HEK293 (cell line): ENCODE results near the gene MGST3.

Experiments
- BCL11A ChIP-seq: fragments of 450-650 bp; formaldehyde crosslinking; IDR thresholded peaks from 2 replicates; pipeline ENCODE4 v1.5.1; 2016; ENCODE audit warnings: low read depth, missing biosample characterization, missing genetic modification characterization
- GFI1B ChIP-seq: fragments of 450-650 bp; formaldehyde crosslinking; IDR thresholded peaks from 2 replicates; pipeline ENCODE4 v1.5.1; 2016; ENCODE audit warnings: missing biosample characterization, missing genetic modification characterization
- GLIS2 ChIP-seq: fragments of 450-650 bp; formaldehyde crosslinking; IDR thresholded peaks from 2 replicates; pipeline ENCODE4 v1.5.1; 2016; ENCODE audit warnings: missing biosample characterization, missing genetic modification characterization
- KLF1 ChIP-seq: fragments of 450-650 bp; formaldehyde crosslinking; IDR thresholded peaks from 2 replicates; pipeline ENCODE4 v1.5.1; 2016; ENCODE audit warnings: missing biosample characterization, missing genetic modification characterization
- MEIS1 ChIP-seq: sonication (generic); formaldehyde crosslinking; IDR thresholded peaks from 2 replicates; pipeline ENCODE4 v1.8.1; 2022; ENCODE audit warnings: missing genetic modification reagents, mild to moderate bottlenecking, borderline replicate concordance
- SP7 ChIP-seq: fragments of 450-650 bp; formaldehyde crosslinking; IDR thresholded peaks from 2 replicates; pipeline ENCODE4 v1.5.1; 2016; ENCODE audit warnings: missing biosample characterization, missing genetic modification characterization
- WT1 ChIP-seq: fragments of 450-650 bp; formaldehyde crosslinking; IDR thresholded peaks from 2 replicates; pipeline ENCODE4 v1.5.1; 2016; ENCODE audit warnings: missing biosample characterization, missing genetic modification characterization
- ZBTB20 ChIP-seq: fragments of 450-650 bp; formaldehyde crosslinking; IDR thresholded peaks from 2 replicates; pipeline ENCODE4 v1.5.1; 2016; ENCODE audit warnings: missing biosample characterization, missing genetic modification characterization
- ZBTB7A ChIP-seq: fragments of 450-650 bp; formaldehyde crosslinking; IDR thresholded peaks from 2 replicates; pipeline ENCODE4 v1.5.1; 2016; ENCODE audit warnings: low read depth, missing biosample characterization, missing genetic modification characterization
- ZNF121 ChIP-seq: fragments of 450-650 bp; formaldehyde crosslinking; IDR thresholded peaks from 2 replicates; pipeline ENCODE4 v1.5.1; 2016; ENCODE audit warnings: missing biosample characterization, missing genetic modification characterization
- ZNF138 ChIP-seq: fragments of 450-650 bp; formaldehyde crosslinking; IDR thresholded peaks from 2 replicates; pipeline ENCODE4 v1.5.1; 2016; ENCODE audit warnings: missing biosample characterization, missing genetic modification characterization, borderline replicate concordance
- ZNF184 ChIP-seq: fragments of 450-650 bp; IDR thresholded peaks from 2 replicates; pipeline ENCODE4 v1.5.1; 2018; ENCODE audit warnings: missing biosample characterization, mild to moderate bottlenecking, missing genetic modification characterization
- ZNF311 ChIP-seq: fragments of 450-650 bp; formaldehyde crosslinking; IDR thresholded peaks from 2 replicates; pipeline ENCODE4 v1.5.1; 2017; ENCODE audit warnings: missing biosample characterization, missing genetic modification characterization, borderline replicate concordance
- ZNF324 ChIP-seq: fragments of 450-650 bp; formaldehyde crosslinking; IDR thresholded peaks from 2 replicates; pipeline ENCODE4 v1.5.1; 2016; ENCODE audit warnings: missing biosample characterization, missing genetic modification characterization
- ZNF530 ChIP-seq: fragments of 450-650 bp; formaldehyde crosslinking; IDR thresholded peaks from 2 replicates; pipeline ENCODE4 v1.5.1; 2016; ENCODE audit warnings: low read depth, missing biosample characterization, missing genetic modification characterization
- ZNF548 ChIP-seq: fragments of 450-650 bp; formaldehyde crosslinking; IDR thresholded peaks from 2 replicates; pipeline ENCODE4 v1.5.1; 2016; ENCODE audit warnings: missing biosample characterization, missing genetic modification characterization
- ZNF621 ChIP-seq: fragments of 450-650 bp; formaldehyde crosslinking; IDR thresholded peaks from 2 replicates; pipeline ENCODE4 v1.5.1; 2017; ENCODE audit warnings: missing biosample characterization, missing genetic modification characterization
- ZNF658 ChIP-seq: fragments of 450-650 bp; formaldehyde crosslinking; IDR thresholded peaks from 2 replicates; pipeline ENCODE4; 2016; ENCODE audit warnings: missing biosample characterization, missing genetic modification characterization
- ZNF701 ChIP-seq: fragments of 450-650 bp; formaldehyde crosslinking; IDR thresholded peaks from 2 replicates; pipeline ENCODE4 v1.5.1; 2016; ENCODE audit warnings: missing biosample characterization, missing genetic modification characterization
- ZNF707 ChIP-seq: fragments of 450-650 bp; formaldehyde crosslinking; IDR thresholded peaks from 2 replicates; pipeline ENCODE4 v1.5.1; 2016; ENCODE audit warnings: missing biosample characterization, missing genetic modification characterization
- TF ChIP-seq, protein P1 (sequence below): fragments of 450-650 bp; formaldehyde crosslinking; IDR thresholded peaks from 2 replicates; pipeline ENCODE4 v1.5.1; 2017; ENCODE audit warnings: missing biosample characterization, missing genetic modification characterization
- TF ChIP-seq, protein P2 (sequence below): fragments of 450-650 bp; formaldehyde crosslinking; IDR thresholded peaks from 2 replicates; pipeline ENCODE4 v1.5.1; 2017; ENCODE audit warnings: missing biosample characterization, missing genetic modification characterization
- TF ChIP-seq, protein P3 (sequence below): fragments of 450-650 bp; formaldehyde crosslinking; IDR thresholded peaks from 2 replicates; pipeline ENCODE4 v1.5.1; 2016; ENCODE audit warnings: missing biosample characterization, missing genetic modification characterization, borderline replicate concordance
- TF ChIP-seq, protein P4 (sequence below): fragments of 450-650 bp; formaldehyde crosslinking; IDR thresholded peaks from 2 replicates; pipeline ENCODE4 v1.5.1; 2016; ENCODE audit warnings: missing biosample characterization, missing genetic modification characterization
- TF ChIP-seq, protein P5 (sequence below): fragments of 450-650 bp; formaldehyde crosslinking; IDR thresholded peaks from 2 replicates; pipeline ENCODE4 v1.5.1; 2016; ENCODE audit warnings: missing biosample characterization, missing genetic modification characterization
- TF ChIP-seq, protein P6 (sequence below): fragments of 450-650 bp; formaldehyde crosslinking; IDR thresholded peaks from 2 replicates; pipeline ENCODE4 v1.5.1; 2016; ENCODE audit warnings: missing biosample characterization, missing genetic modification characterization

The MGST3 gene

DNA sequence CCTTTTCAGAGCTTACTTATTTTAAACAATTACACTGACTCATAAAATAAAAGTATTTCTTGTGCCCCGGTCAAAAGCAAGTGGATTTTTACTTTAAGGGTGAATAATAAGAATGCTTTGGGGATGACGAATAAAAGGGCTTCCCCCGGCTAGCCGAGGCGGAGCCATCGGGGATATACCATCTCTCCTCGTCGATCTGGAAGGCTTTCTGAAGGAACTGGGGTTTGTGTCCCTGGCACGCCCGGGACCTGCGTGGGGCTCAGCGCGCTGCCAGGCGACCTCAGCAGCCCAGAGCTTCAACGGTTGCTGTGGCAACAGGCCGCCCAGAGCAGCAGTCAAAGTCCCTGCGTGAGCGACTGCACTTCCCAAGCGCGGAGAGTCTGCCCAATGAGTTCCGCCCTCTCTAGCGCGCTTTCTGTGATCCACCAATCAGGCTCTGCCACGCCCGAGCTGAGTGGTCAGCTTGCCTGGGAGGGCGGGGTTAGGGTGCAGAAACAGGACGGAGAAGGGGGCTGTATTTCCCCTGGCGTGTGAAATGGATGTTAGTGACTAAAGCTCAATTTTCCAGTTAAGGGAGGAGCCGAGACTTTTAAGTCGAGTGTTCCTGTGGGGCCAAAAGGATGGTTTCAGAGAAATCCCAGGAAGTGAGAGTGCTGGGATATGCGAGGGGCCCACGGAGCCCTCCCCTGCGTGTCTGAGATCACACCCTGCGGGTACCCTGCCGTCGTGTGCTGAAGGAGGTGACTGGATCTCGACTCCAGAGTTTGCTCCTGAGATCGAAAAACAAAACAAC, 33.0 kb upstream of the MGST3 start (continued):
- TF ChIP-seq, protein P1, sequence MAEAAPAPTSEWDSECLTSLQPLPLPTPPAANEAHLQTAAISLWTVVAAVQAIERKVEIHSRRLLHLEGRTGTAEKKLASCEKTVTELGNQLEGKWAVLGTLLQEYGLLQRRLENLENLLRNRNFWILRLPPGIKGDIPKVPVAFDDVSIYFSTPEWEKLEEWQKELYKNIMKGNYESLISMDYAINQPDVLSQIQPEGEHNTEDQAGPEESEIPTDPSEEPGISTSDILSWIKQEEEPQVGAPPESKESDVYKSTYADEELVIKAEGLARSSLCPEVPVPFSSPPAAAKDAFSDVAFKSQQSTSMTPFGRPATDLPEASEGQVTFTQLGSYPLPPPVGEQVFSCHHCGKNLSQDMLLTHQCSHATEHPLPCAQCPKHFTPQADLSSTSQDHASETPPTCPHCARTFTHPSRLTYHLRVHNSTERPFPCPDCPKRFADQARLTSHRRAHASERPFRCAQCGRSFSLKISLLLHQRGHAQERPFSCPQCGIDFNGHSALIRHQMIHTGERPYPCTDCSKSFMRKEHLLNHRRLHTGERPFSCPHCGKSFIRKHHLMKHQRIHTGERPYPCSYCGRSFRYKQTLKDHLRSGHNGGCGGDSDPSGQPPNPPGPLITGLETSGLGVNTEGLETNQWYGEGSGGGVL (tag by site-specific recombination), result no peak
- TF ChIP-seq ZNF530 (tag by site-specific recombination), result no peak
- TF ChIP-seq, protein P2, sequence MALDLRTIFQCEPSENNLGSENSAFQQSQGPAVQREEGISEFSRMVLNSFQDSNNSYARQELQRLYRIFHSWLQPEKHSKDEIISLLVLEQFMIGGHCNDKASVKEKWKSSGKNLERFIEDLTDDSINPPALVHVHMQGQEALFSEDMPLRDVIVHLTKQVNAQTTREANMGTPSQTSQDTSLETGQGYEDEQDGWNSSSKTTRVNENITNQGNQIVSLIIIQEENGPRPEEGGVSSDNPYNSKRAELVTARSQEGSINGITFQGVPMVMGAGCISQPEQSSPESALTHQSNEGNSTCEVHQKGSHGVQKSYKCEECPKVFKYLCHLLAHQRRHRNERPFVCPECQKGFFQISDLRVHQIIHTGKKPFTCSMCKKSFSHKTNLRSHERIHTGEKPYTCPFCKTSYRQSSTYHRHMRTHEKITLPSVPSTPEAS, result no peak
- no peak for TF ChIP-seq ZBTB7A
- no peak for TF ChIP-seq BCL11A (tag by site-specific recombination)
- no peak for TF ChIP-seq ZNF184
- TF ChIP-seq, protein P3, sequence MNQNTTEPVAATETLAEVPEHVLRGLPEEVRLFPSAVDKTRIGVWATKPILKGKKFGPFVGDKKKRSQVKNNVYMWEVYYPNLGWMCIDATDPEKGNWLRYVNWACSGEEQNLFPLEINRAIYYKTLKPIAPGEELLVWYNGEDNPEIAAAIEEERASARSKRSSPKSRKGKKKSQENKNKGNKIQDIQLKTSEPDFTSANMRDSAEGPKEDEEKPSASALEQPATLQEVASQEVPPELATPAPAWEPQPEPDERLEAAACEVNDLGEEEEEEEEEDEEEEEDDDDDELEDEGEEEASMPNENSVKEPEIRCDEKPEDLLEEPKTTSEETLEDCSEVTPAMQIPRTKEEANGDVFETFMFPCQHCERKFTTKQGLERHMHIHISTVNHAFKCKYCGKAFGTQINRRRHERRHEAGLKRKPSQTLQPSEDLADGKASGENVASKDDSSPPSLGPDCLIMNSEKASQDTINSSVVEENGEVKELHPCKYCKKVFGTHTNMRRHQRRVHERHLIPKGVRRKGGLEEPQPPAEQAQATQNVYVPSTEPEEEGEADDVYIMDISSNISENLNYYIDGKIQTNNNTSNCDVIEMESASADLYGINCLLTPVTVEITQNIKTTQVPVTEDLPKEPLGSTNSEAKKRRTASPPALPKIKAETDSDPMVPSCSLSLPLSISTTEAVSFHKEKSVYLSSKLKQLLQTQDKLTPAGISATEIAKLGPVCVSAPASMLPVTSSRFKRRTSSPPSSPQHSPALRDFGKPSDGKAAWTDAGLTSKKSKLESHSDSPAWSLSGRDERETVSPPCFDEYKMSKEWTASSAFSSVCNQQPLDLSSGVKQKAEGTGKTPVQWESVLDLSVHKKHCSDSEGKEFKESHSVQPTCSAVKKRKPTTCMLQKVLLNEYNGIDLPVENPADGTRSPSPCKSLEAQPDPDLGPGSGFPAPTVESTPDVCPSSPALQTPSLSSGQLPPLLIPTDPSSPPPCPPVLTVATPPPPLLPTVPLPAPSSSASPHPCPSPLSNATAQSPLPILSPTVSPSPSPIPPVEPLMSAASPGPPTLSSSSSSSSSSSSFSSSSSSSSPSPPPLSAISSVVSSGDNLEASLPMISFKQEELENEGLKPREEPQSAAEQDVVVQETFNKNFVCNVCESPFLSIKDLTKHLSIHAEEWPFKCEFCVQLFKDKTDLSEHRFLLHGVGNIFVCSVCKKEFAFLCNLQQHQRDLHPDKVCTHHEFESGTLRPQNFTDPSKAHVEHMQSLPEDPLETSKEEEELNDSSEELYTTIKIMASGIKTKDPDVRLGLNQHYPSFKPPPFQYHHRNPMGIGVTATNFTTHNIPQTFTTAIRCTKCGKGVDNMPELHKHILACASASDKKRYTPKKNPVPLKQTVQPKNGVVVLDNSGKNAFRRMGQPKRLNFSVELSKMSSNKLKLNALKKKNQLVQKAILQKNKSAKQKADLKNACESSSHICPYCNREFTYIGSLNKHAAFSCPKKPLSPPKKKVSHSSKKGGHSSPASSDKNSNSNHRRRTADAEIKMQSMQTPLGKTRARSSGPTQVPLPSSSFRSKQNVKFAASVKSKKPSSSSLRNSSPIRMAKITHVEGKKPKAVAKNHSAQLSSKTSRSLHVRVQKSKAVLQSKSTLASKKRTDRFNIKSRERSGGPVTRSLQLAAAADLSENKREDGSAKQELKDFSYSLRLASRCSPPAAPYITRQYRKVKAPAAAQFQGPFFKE (tag by site-specific recombination), result no peak
- TF ChIP-seq ZNF548 (tag by site-specific recombination), result no peak
- no peak for TF ChIP-seq WT1 (tag by site-specific recombination)
- no peak for TF ChIP-seq ZNF311 (tag by site-specific recombination)
- TF ChIP-seq GLIS2 (tag by site-specific recombination), result peak; percentile 75
- no peak for TF ChIP-seq ZNF707 (tag by site-specific recombination)
- TF ChIP-seq, protein P4, sequence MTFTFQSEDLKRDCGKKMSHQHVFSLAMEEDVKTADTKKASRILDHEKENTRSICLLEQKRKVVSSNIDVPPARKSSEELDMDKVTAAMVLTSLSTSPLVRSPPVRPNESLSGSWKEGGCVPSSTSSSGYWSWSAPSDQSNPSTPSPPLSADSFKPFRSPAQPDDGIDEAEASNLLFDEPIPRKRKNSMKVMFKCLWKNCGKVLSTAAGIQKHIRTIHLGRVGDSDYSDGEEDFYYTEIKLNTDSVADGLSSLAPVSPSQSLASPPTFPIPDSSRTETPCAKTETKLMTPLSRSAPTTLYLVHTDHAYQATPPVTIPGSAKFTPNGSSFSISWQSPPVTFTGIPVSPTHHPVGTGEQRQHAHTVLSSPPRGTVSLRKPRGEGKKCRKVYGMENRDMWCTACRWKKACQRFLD (tag by site-specific recombination), result no peak
- TF ChIP-seq ZNF121 (tag by site-specific recombination), result no peak
- no peak for TF ChIP-seq ZBTB20 (tag by site-specific recombination)
- no peak for TF ChIP-seq ZNF658 (tag by site-specific recombination)
- TF ChIP-seq KLF1 (tag by site-specific recombination), result no peak
- 0 out of 2 replicates have a peak, but pooled peaks have one; percentile 27 for TF ChIP-seq SP7 (tag by site-specific recombination)
- TF ChIP-seq, protein P5, sequence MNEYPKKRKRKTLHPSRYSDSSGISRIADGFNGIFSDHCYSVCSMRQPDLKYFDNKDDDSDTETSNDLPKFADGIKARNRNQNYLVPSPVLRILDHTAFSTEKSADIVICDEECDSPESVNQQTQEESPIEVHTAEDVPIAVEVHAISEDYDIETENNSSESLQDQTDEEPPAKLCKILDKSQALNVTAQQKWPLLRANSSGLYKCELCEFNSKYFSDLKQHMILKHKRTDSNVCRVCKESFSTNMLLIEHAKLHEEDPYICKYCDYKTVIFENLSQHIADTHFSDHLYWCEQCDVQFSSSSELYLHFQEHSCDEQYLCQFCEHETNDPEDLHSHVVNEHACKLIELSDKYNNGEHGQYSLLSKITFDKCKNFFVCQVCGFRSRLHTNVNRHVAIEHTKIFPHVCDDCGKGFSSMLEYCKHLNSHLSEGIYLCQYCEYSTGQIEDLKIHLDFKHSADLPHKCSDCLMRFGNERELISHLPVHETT (tag by site-specific recombination), result no peak
- TF ChIP-seq GFI1B (tag by site-specific recombination), result no peak
- no peak for TF ChIP-seq ZNF324 (tag by site-specific recombination)
- TF ChIP-seq MEIS1, result no peak
- TF ChIP-seq, protein P6, sequence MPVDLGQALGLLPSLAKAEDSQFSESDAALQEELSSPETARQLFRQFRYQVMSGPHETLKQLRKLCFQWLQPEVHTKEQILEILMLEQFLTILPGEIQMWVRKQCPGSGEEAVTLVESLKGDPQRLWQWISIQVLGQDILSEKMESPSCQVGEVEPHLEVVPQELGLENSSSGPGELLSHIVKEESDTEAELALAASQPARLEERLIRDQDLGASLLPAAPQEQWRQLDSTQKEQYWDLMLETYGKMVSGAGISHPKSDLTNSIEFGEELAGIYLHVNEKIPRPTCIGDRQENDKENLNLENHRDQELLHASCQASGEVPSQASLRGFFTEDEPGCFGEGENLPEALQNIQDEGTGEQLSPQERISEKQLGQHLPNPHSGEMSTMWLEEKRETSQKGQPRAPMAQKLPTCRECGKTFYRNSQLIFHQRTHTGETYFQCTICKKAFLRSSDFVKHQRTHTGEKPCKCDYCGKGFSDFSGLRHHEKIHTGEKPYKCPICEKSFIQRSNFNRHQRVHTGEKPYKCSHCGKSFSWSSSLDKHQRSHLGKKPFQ (tag by site-specific recombination), result no peak
- no peak for TF ChIP-seq ZNF621 (tag by site-specific recombination)
- no peak for TF ChIP-seq ZNF138 (tag by site-specific recombination)
- TF ChIP-seq ZNF701 (tag by site-specific recombination), result no peak
